H9 (cell line): Measurements from ENCODE around the gene KCNAB2. TPM values are rescaled to one million over a fixed set of nuclear protein-coding genes. Genes with fewer than 3 reads are reported as not detected.

Source experiments
- DNase-seq: peaks from one replicate; pipeline ENCODE4 v3.0.0-alpha.2; 2017
- H2AFZ ChIP-seq: one replicate; pipeline ENCODE4 v1.6.1; 2013; ENCODE audit warnings: mild to moderate bottlenecking, low read length, control low read depth, moderate library complexity
- H2AK5ac ChIP-seq: 2 replicates; pipeline ENCODE4 v1.6.1; 2013; ENCODE audit warnings: low read length, control low read depth, mixed read lengths; ENCODE audit not compliant: insufficient read length
- H2BK120ac ChIP-seq: one replicate; pipeline ENCODE4 v1.6.1; 2013; ENCODE audit warnings: low read depth, mild to moderate bottlenecking, low read length, control low read depth, inconsistent platforms; ENCODE audit not compliant: poor library complexity, severe bottlenecking
- H2BK12ac ChIP-seq: 2 replicates; pipeline ENCODE4 v1.6.1; 2013; ENCODE audit warnings: low read length, control low read depth, mixed read lengths, low read depth; ENCODE audit not compliant: insufficient read length
- H2BK15ac ChIP-seq: 2 replicates; pipeline ENCODE4 v1.6.1; 2013; ENCODE audit warnings: low read depth, low read length, control low read depth
- H2BK20ac ChIP-seq: one replicate; pipeline ENCODE4 v1.6.1; 2013; ENCODE audit warnings: low read depth, mild to moderate bottlenecking, low read length, control low read depth, inconsistent platforms; ENCODE audit not compliant: poor library complexity, severe bottlenecking
- H2BK5ac ChIP-seq: 2 replicates; pipeline ENCODE4 v1.6.1; 2013; ENCODE audit warnings: low read length, control low read depth, mixed read lengths; ENCODE audit not compliant: insufficient read length
- H3K14ac ChIP-seq: 2 replicates; pipeline ENCODE4 v1.6.1; 2013; ENCODE audit warnings: low read length, control low read depth; ENCODE audit not compliant: insufficient read depth
- H3K18ac ChIP-seq: 2 replicates; pipeline ENCODE4 v1.6.1; 2013; ENCODE audit warnings: low read depth, mild to moderate bottlenecking, mixed read lengths, low read length, control low read depth; ENCODE audit not compliant: insufficient read length
- H3K23ac ChIP-seq: 2 replicates; pipeline ENCODE4 v1.6.1; 2013; ENCODE audit warnings: low read length, control low read depth, mixed read lengths, low read depth; ENCODE audit not compliant: insufficient read length
- H3K23me2 ChIP-seq: 2 replicates; pipeline ENCODE4 v1.6.1; 2013; ENCODE audit warnings: low read depth, mild to moderate bottlenecking, mixed read lengths, low read length, control low read depth; ENCODE audit not compliant: insufficient read length, poor library complexity, severe bottlenecking
- H3K27ac ChIP-seq: 2 replicates; pipeline ENCODE4 v1.5.1; 2013; ENCODE audit warnings: low read length, control low read depth, mixed read lengths, low read depth; ENCODE audit not compliant: insufficient read length
- H3K27me3 ChIP-seq: 2 replicates; pipeline ENCODE4 v1.6.1; 2013; ENCODE audit warnings: low read length, control low read depth, inconsistent platforms; ENCODE audit not compliant: insufficient read depth
- H3K4ac ChIP-seq: 2 replicates; pipeline ENCODE4 v1.6.1; 2013; ENCODE audit warnings: low read depth, mild to moderate bottlenecking, control low read depth, inconsistent platforms, low read length, moderate library complexity
- H3K4me1 ChIP-seq: 2 replicates; pipeline ENCODE4 v1.6.1; 2013; ENCODE audit warnings: low read length, control low read depth, inconsistent platforms; ENCODE audit not compliant: insufficient read depth
- H3K4me2 ChIP-seq: 2 replicates; pipeline ENCODE4 v1.6.1; 2013; ENCODE audit warnings: low read length, control low read depth, mixed read lengths; ENCODE audit not compliant: insufficient read length, insufficient read depth
- H3K56ac ChIP-seq: 2 replicates; pipeline ENCODE4 v1.6.1; 2013; ENCODE audit warnings: low read depth, mild to moderate bottlenecking, mixed read lengths, low read length, control low read depth; ENCODE audit not compliant: insufficient read length
- H3K79me1 ChIP-seq: 2 replicates; pipeline ENCODE4 v1.6.1; 2013; ENCODE audit warnings: low read depth, mild to moderate bottlenecking, moderate library complexity, low read length, control low read depth, inconsistent platforms; ENCODE audit not compliant: insufficient read depth, poor library complexity, severe bottlenecking
- H3K79me2 ChIP-seq: 2 replicates; pipeline ENCODE4 v1.6.1; 2013; ENCODE audit warnings: low read length, control low read depth, inconsistent platforms; ENCODE audit not compliant: insufficient read depth
- H3K9ac ChIP-seq: 2 replicates; pipeline ENCODE4 v1.6.1; 2013; ENCODE audit warnings: low read length, control low read depth, mixed read lengths; ENCODE audit not compliant: insufficient read length; ENCODE audit errors: extremely low read depth
- H3K9me3 ChIP-seq: one replicate; pipeline ENCODE4 v1.6.1; 2013; ENCODE audit warnings: low read depth, low read length, inconsistent platforms; ENCODE audit not compliant: control insufficient read depth
- H3T11ph ChIP-seq: one replicate; pipeline ENCODE4 v1.6.1; 2013; ENCODE audit warnings: mild to moderate bottlenecking, low read length, control low read depth, inconsistent platforms
- H4K20me1 ChIP-seq: one replicate; pipeline ENCODE4 v1.6.1; 2013; ENCODE audit not compliant: control insufficient read depth, insufficient read length, insufficient read depth
- H4K5ac ChIP-seq: 2 replicates; pipeline ENCODE4 v1.6.1; 2013; ENCODE audit warnings: low read depth, mild to moderate bottlenecking, mixed read lengths, low read length, control low read depth; ENCODE audit not compliant: insufficient read length
- H4K8ac ChIP-seq: replicated peaks from 2 replicates; pipeline ENCODE4 v1.6.1; 2013; ENCODE audit warnings: low read length, control low read depth, mixed read lengths, low read depth; ENCODE audit not compliant: insufficient read length
- H4K91ac ChIP-seq: 2 replicates; pipeline ENCODE4 v1.6.1; 2013; ENCODE audit warnings: low read depth, mild to moderate bottlenecking, moderate library complexity, mixed read lengths, low read length, control low read depth; ENCODE audit not compliant: insufficient read length
- H3K27ac Mint-ChIP-seq, 3 experiments: 2 replicates in 2 of 3; 3 replicates in 1 of 3; pipeline ENCODE4 v1.8.0; 2020 to 2021; ENCODE audit warnings: mixed read lengths in 3 of 3, mild to moderate bottlenecking in 1 of 3, moderate library complexity in 1 of 3
- H3K27me3 Mint-ChIP-seq: 2 replicates; pipeline ENCODE4 v1.8.0; 2021; ENCODE audit warnings: low read depth, mild to moderate bottlenecking, moderate library complexity, mixed read lengths
- H3K36me3 Mint-ChIP-seq, 3 experiments: 2 replicates in 2 of 3; 3 replicates in 1 of 3; pipeline ENCODE4 v1.8.0; 2020 to 2021; ENCODE audit warnings: low read depth in 3 of 3, mixed read lengths in 3 of 3; ENCODE audit not compliant: insufficient read depth in 1 of 3
- H3K4me1 Mint-ChIP-seq, 2 experiments: 2 replicates each; pipeline ENCODE4 v1.8.0; 2020; ENCODE audit warnings: mixed read lengths in 2 of 2
- H3K4me3 Mint-ChIP-seq, 2 experiments: 2 replicates in 1 of 2; 3 replicates in 1 of 2; pipeline ENCODE4 v1.8.0; 2020 to 2021; ENCODE audit warnings: mild to moderate bottlenecking in 2 of 2, mixed read lengths in 2 of 2, moderate library complexity in 1 of 2
- H3K9me3 Mint-ChIP-seq, 2 experiments: 2 replicates in 1 of 2; 3 replicates in 1 of 2; pipeline ENCODE4 v1.8.0; 2020; ENCODE audit warnings: mild to moderate bottlenecking in 2 of 2, mixed read lengths in 2 of 2, moderate library complexity in 1 of 2
- WGBS: extraction: QIAGEN DNeasy Blood & Tissue Kit; methylation state at CpG from one replicate; pipeline ENCODE4 v1.1.7; 2013; ENCODE audit warnings: missing lambda C conversion rate, low lambda C conversion rate, mixed read lengths; ENCODE audit not compliant: insufficient read length; ENCODE audit errors: extremely low coverage; 5-methylcytosine and 5-hydroxymethylcytosine counted together
- total RNA-seq: library from RNA; stranded (reverse); gene quantifications from 2 replicates; pipeline ENCODE4 v1.2.1, GENCODE V29; 2021
- TF ChIP-seq, protein P1 (sequence below): fragments of 200-600 bp; sonication (generic); conservative IDR thresholded peaks from 3 replicates; pipeline ENCODE4 v1.8.0; 2021; ENCODE audit warnings: antibody characterized with exemption, mild to moderate bottlenecking

KCNAB2 gene
- total RNA-seq, 1 experiment from 2014 or later, result 8.3 TPM

- no peak for DNase-seq
- H3K27ac Mint-ChIP-seq, result no peak overlapping the region
- no peak overlapping the region for H2BK12ac ChIP-seq
Observed at GRCh38 chr1:6112690-6113005, 67.0 kb downstream of the KCNAB2 start.

More at GRCh38 chr1:6112690-6113005, 67.0 kb downstream of the KCNAB2 start:
- H3K4me1 Mint-ChIP-seq, result 0 out of 4 replicates have a peak, but pooled peaks cover 0 to 4% of the 10 kb centered on the region in 2 experiments
- H3K4ac ChIP-seq, result no peak overlapping the region
- no peak overlapping the region; the same call in 1 of the 2 replicates for H3K14ac ChIP-seq
- TF ChIP-seq, protein P1, sequence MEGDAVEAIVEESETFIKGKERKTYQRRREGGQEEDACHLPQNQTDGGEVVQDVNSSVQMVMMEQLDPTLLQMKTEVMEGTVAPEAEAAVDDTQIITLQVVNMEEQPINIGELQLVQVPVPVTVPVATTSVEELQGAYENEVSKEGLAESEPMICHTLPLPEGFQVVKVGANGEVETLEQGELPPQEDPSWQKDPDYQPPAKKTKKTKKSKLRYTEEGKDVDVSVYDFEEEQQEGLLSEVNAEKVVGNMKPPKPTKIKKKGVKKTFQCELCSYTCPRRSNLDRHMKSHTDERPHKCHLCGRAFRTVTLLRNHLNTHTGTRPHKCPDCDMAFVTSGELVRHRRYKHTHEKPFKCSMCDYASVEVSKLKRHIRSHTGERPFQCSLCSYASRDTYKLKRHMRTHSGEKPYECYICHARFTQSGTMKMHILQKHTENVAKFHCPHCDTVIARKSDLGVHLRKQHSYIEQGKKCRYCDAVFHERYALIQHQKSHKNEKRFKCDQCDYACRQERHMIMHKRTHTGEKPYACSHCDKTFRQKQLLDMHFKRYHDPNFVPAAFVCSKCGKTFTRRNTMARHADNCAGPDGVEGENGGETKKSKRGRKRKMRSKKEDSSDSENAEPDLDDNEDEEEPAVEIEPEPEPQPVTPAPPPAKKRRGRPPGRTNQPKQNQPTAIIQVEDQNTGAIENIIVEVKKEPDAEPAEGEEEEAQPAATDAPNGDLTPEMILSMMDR, result no peak
- no peak overlapping the region for H3K56ac ChIP-seq
- no peak overlapping the region for H4K91ac ChIP-seq
- no peak overlapping the region for H4K5ac ChIP-seq
- no peak overlapping the region for H3K4me2 ChIP-seq
- no peaks in the 10 kb centered on the region for H3K4me1 ChIP-seq
- H3K23ac ChIP-seq, result no peak overlapping the region
- WGBS, result no CpG with 5 or more reads among the region's 5 CpGs
- no peak overlapping the region for H3K27ac ChIP-seq
- no peaks in the 10 kb centered on the region for H3K27me3 ChIP-seq
- H3K4me3 Mint-ChIP-seq, result no peak overlapping the region
- no peaks in the 10 kb centered on the region for H3K36me3 Mint-ChIP-seq
- H3K9me3 ChIP-seq, result no peaks in the 10 kb centered on the region
- no peak overlapping the region for H3K18ac ChIP-seq
- no peak overlapping the region for H2BK20ac ChIP-seq
- no peak overlapping the region for H2AK5ac ChIP-seq
- H3T11ph ChIP-seq, result no peak overlapping the region
- peaks cover 24% of the 10 kb centered on the region for H3K27me3 Mint-ChIP-seq
- no peak overlapping the region for H2BK120ac ChIP-seq
- H3K23me2 ChIP-seq, result no peaks in the 10 kb centered on the region
- H3K79me2 ChIP-seq, result no peaks in the 10 kb centered on the region
- H2AFZ ChIP-seq, result no peak overlapping the region
- H3K9ac ChIP-seq, result no peak overlapping the region
- H3K79me1 ChIP-seq, result no peaks in the 10 kb centered on the region
- no peak overlapping the region for H4K8ac ChIP-seq
- no peak overlapping the region for H2BK15ac ChIP-seq
- no peak overlapping the region for H2BK5ac ChIP-seq
- peaks cover 7 to 8% of the 10 kb centered on the region in 2 experiments; a peak in 3 of 5 replicates for H3K9me3 Mint-ChIP-seq
- no peaks in the 10 kb centered on the region for H4K20me1 ChIP-seq
